Activated CD8-positive, alpha-beta T cell treated with anti-CD3 and anti-CD28 coated beads for 36 hours (primary cell): ENCODE data around the gene MZB1. TPM values are rescaled to one million over a fixed set of nuclear protein-coding genes. Genes with fewer than 3 reads are reported as not detected.

Source experiments
- ATAC-seq: fragments of 200-7000 bp; cut with Tn5 transposase; one replicate; pipeline ENCODE4 v1.10.0; 2021; ENCODE audit warnings: mild to moderate bottlenecking, moderate library complexity
- CTCF ChIA-PET: fragments of 350-600 bp; sonication (Branson Sonifier 250); formaldehyde crosslinking; loops from one replicate; lab custom pipeline; 2021; ENCODE audit warnings: antibody characterized with exemption; lab: Charles Lee
- POLR2A ChIA-PET: fragments of 350-600 bp; sonication (Branson Sonifier 250); formaldehyde crosslinking; loops from one replicate; lab custom pipeline; 2021; ENCODE audit warnings: antibody characterized with exemption; lab: Charles Lee
- DNase-seq: peaks from one replicate; pipeline ENCODE4 v3.0.0-alpha.2; 2020
- H3K27ac Mint-ChIP-seq: one replicate; pipeline ENCODE4 v1.8.0; 2021; ENCODE audit warnings: mild to moderate bottlenecking, mixed read lengths
- H3K27me3 Mint-ChIP-seq: one replicate; pipeline ENCODE4 v1.8.0; 2021; ENCODE audit warnings: mixed read lengths
- H3K36me3 Mint-ChIP-seq: one replicate; pipeline ENCODE4 v1.8.0; 2021; ENCODE audit warnings: low read depth, mixed read lengths
- H3K4me1 Mint-ChIP-seq: one replicate; pipeline ENCODE4 v1.8.0; 2021; ENCODE audit warnings: low read depth, mixed read lengths
- H3K4me3 Mint-ChIP-seq: one replicate; pipeline ENCODE4 v1.8.0; 2021; ENCODE audit warnings: mild to moderate bottlenecking, moderate library complexity, mixed read lengths
- H3K9me3 Mint-ChIP-seq: one replicate; pipeline ENCODE4 v1.8.0; 2021; ENCODE audit warnings: mixed read lengths
- CTCF ChIP-seq: fragments of 200-600 bp; IDR thresholded peaks from one replicate; pipeline ENCODE4 v1.8.0; 2022; ENCODE audit warnings: antibody characterized with exemption, mild to moderate bottlenecking
- intact Hi-C: fragments of 100-400 bp; cut with micrococcal nuclease; formaldehyde crosslinking; loops from one replicate; pipeline ENCODE4 v1.10.0; 2022
- total RNA-seq, 2 experiments: library from RNA; stranded (reverse); gene quantifications; one replicate each; pipeline ENCODE4 v1.2.3, GENCODE V29; 2021

Gene MZB1
- total RNA-seq, 2 experiments from 2014 or later, result 14.4 to 14.5 TPM

GRCh38 chr5:139408191-139408590 lies 18.5 kb upstream of the MZB1 start:
- intact Hi-C loops, result no loop called here
- Mint-ChIP-seq H3K36me3 (peaks cover 1% of the 10 kb centered on the region), H3K9me3 (no peaks in the 10 kb centered on the region), H3K27me3 (no peaks in the 10 kb centered on the region), H3K4me1 (peaks cover 25% of the 10 kb centered on the region), H3K4me3 (no peak overlapping the region), H3K27ac (no peak overlapping the region)
- no peak for ATAC-seq
- no peak for DNase-seq
- no peak for TF ChIP-seq CTCF
- CTCF ChIA-PET, result interaction anchor here (1.5 kb wide), 1 partner anchor 105 kb away, joined by 4 read pairs; no protein-coding TSS in a partner anchor
- POLR2A ChIA-PET, result interaction anchor here (0.9 to 2.2 kb wide), 2 partner anchors 13 to 49 kb away, joined by 3 to 5 read pairs; partner anchors contain the start of gene PROB1

- ChIA-PET CTCF (interaction anchor here (1.0 to 1.5 kb wide), 2 partner anchors 105 kb away, joined by 4 to 5 read pairs; no protein-coding TSS in a partner anchor), POLR2A (interaction anchor here (2.2 to 6.5 kb wide), 2 partner anchors 7 to 13 kb away, joined by 5 to 49 read pairs; partner anchors contain the start of gene PROB1)
- no peak overlapping the region for H3K27ac Mint-ChIP-seq
- ATAC-seq (no peak), DNase-seq (no peak)
- no peak for TF ChIP-seq CTCF
- H3K9me3 Mint-ChIP-seq, result no peaks in the 10 kb centered on the region
- H3K36me3 Mint-ChIP-seq, result no peaks in the 10 kb centered on the region
- H3K27me3 Mint-ChIP-seq, result no peaks in the 10 kb centered on the region
- intact Hi-C loops, result no loop called here
- no peak overlapping the region for H3K4me3 Mint-ChIP-seq
- peaks cover 27% of the 10 kb centered on the region for H3K4me1 Mint-ChIP-seq
These were observed 17.8 kb upstream of the MZB1 start for GRCh38 chr5:139407517-139407916.

GRCh38 chr5:139406963-139407362 lies 17.2 kb upstream of the MZB1 start:
- Mint-ChIP-seq H3K9me3 (no peaks in the 10 kb centered on the region), H3K4me1 (peaks cover 28% of the 10 kb centered on the region), H3K27ac (no peak overlapping the region), H3K36me3 (no peaks in the 10 kb centered on the region), H3K27me3 (no peaks in the 10 kb centered on the region), H3K4me3 (no peak overlapping the region)
- ATAC-seq, result no peak
- DNase-seq, result no peak
- ChIA-PET CTCF (interaction anchor here (1.0 to 1.1 kb wide), 2 partner anchors 106 to 168 kb away, joined by 3 to 5 read pairs; no protein-coding TSS in a partner anchor), POLR2A (interaction anchor here (0.6 to 6.5 kb wide), 6 partner anchors 8 to 1087 kb away, joined by 3 to 49 read pairs (median 4); partner anchors contain the start of gene PROB1)
- intact Hi-C loops, result no loop called here
- no peak for TF ChIP-seq CTCF

GRCh38 chr5:139404484-139404840 lies 14.7 kb upstream of the MZB1 start:
- Mint-ChIP-seq H3K4me1 (peaks cover 34% of the 10 kb centered on the region), H3K4me3 (peak overlapping the region; percentile 85), H3K27ac (peak overlapping the region; percentile 99), H3K27me3 (no peaks in the 10 kb centered on the region), H3K36me3 (no peaks in the 10 kb centered on the region), H3K9me3 (no peaks in the 10 kb centered on the region)
- ATAC-seq (no peak), DNase-seq (peak; percentile 30)
- intact Hi-C loops, result no loop called here
- ChIA-PET CTCF (interaction anchor here (1.4 to 4.4 kb wide), 3 partner anchors 12 to 104 kb away, joined by 3 to 34 read pairs (median 5); no protein-coding TSS in a partner anchor), POLR2A (interaction anchor here (0.6 to 6.5 kb wide), 9 partner anchors 10 to 157 kb away, joined by 3 to 49 read pairs (median 4); partner anchors contain the start of genes DNAJC18, MZB1, PAIP2 and UBE2D2)
- no peak for TF ChIP-seq CTCF
